Neural progenitor cell (in vitro differentiated cells): ENCODE results near the gene CHAC1.
"Not testable (repeated sequence)": the region's sequence is repeated elsewhere in the genome, so short reads cannot be mapped to it uniquely, and the experiment has no call there.

Experiments used
- CTCF ChIP-seq: fragments of 200-600 bp; sonication (generic); IDR thresholded peaks from 2 replicates; pipeline ENCODE4 v1.5.1; 2017; ENCODE audit warnings: antibody characterized with exemption, mild to moderate bottlenecking
- EZH2 ChIP-seq: fragments of 200-600 bp; sonication (generic); IDR thresholded peaks from 2 replicates; pipeline ENCODE4 v1.6.1; 2017; ENCODE audit warnings: antibody characterized with exemption, mild to moderate bottlenecking, moderate library complexity
- EZH2phosphoT487 ChIP-seq: fragments of 200-600 bp; sonication (generic); IDR thresholded peaks from 2 replicates; pipeline ENCODE4 v1.6.1; 2017; ENCODE audit warnings: antibody characterized with exemption

GRCh38 chr15:40954158-40954848 is 1.0 kb downstream of the CHAC1 start:
- not testable (repeated sequence) for TF ChIP-seq CTCF, EZH2phosphoT487, EZH2
